ENCODE measurements around the gene RAB26. TPM values are rescaled to one million over a fixed set of nuclear protein-coding genes. Genes with fewer than 3 reads are reported as not detected.

The RAB26 gene
- total and polyA plus RNA-seq, 2 donors (not counting 3 experiments of a cell fraction or from before 2014, with no cell fraction given): 0.91 to 2.0 TPM

- dilution Hi-C loops (cut with MboI; ENCODE audit: extremely low pct_ligation_motif_present, low sequenced_read_pairs): no loop called here
- POLR2A ChIA-PET: no interaction called here
Observed at GRCh38 chr16:2175454-2175853, 27.0 kb downstream of the RAB26 start.

More at GRCh38 chr16:2175454-2175853, 27.0 kb downstream of the RAB26 start:
- CTCF ChIA-PET: no interaction called here
- intact Hi-C loops (cut with micrococcal nuclease): no loop called here
- no peak for FAIRE-seq
- no TSS peak for BruUV-seq (replicated peaks)
- Histone ChIP-seq H3K27me3 (ENCODE audit: control insufficient read depth in 2 of 2, insufficient read depth in 2 of 2, low read length in 2 of 2) (no peaks in the 10 kb centered on the region), H3K9me1 (replicated peaks; ENCODE audit: control insufficient read depth, extremely low read depth, insufficient read depth, low read length) (no peaks in the 10 kb centered on the region), H3K27ac (ENCODE audit: insufficient read depth, low read depth, low read length) (no peak overlapping the region), H3K79me2 (ENCODE audit: control insufficient read depth, insufficient read depth, low read length) (peaks cover 32% of the 10 kb centered on the region), H3K4me3 (replicated peaks in 1 of 3; ENCODE audit: insufficient read depth in 1 of 3, low read depth in 1 of 3, low read length in 3 of 3) (no peak overlapping the region), H3K4me2 (ENCODE audit: insufficient read depth, low read length) (no peak overlapping the region), H3K9me3 (replicated peaks; ENCODE audit: control insufficient read depth, insufficient read depth, low read length) (no peaks in the 10 kb centered on the region), H4K20me1 (replicated peaks; ENCODE audit: control insufficient read depth, extremely low read depth, insufficient read depth, low read length) (no peaks in the 10 kb centered on the region), H3K9ac (replicated peaks; ENCODE audit: extremely low read depth, insufficient read depth, low read length) (no peak overlapping the region), H3K4me1 (ENCODE audit: control insufficient read depth, extremely low read depth, insufficient read depth, low read length) (peaks cover 13% of the 10 kb centered on the region), H2AFZ (ENCODE audit: low read depth, low read length) (no peak overlapping the region), H3K36me3 (ENCODE audit: control insufficient read depth in 2 of 2, extremely low read depth in 1 of 2, insufficient read depth in 2 of 2, low read length in 2 of 2) (peaks cover 23 to 46% of the 10 kb centered on the region in 2 experiments)
- TF ChIP-seq JUN (IDR thresholded peaks at IDR 0.05; ENCODE audit: borderline replicate concordance, insufficient read depth, insufficient read length, low read depth) (no peak), MYC (IDR thresholded peaks at IDR 0.05; ENCODE audit: low read depth, low read length) (no peak), EZH2 (IDR thresholded peaks at IDR 0.05; ENCODE audit: borderline replicate concordance, low read depth, low read length, severe bottlenecking) (no peak), GATA2 (IDR thresholded peaks at IDR 0.05; ENCODE audit: insufficient read depth, insufficient read length, low read depth, low read length) (no peak), POLR2A (IDR thresholded peaks at IDR 0.05; ENCODE audit: low read depth, low read length) (no peak), POLR2AphosphoS5 (IDR thresholded peaks at IDR 0.05; ENCODE audit: insufficient read depth, low read depth, low read length) (no peak), FOS (IDR thresholded peaks at IDR 0.05; ENCODE audit: borderline replicate concordance, insufficient read depth, low read length) (no peak)
- TF ChIP-seq, protein P1, sequence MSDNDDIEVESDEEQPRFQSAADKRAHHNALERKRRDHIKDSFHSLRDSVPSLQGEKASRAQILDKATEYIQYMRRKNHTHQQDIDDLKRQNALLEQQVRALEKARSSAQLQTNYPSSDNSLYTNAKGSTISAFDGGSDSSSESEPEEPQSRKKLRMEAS (IDR thresholded peaks at IDR 0.05; ENCODE audit: insufficient read depth, insufficient read length): no peak
- TF ChIP-seq, protein P2, sequence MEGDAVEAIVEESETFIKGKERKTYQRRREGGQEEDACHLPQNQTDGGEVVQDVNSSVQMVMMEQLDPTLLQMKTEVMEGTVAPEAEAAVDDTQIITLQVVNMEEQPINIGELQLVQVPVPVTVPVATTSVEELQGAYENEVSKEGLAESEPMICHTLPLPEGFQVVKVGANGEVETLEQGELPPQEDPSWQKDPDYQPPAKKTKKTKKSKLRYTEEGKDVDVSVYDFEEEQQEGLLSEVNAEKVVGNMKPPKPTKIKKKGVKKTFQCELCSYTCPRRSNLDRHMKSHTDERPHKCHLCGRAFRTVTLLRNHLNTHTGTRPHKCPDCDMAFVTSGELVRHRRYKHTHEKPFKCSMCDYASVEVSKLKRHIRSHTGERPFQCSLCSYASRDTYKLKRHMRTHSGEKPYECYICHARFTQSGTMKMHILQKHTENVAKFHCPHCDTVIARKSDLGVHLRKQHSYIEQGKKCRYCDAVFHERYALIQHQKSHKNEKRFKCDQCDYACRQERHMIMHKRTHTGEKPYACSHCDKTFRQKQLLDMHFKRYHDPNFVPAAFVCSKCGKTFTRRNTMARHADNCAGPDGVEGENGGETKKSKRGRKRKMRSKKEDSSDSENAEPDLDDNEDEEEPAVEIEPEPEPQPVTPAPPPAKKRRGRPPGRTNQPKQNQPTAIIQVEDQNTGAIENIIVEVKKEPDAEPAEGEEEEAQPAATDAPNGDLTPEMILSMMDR (IDR thresholded peaks at IDR 0.05; ENCODE audit: extremely low read depth in 1 of 2, insufficient read depth in 1 of 2, low read depth in 1 of 2, low read length in 2 of 2): no peak
- DNase-seq (ENCODE audit: low read depth, low spot score): no peak
